Measurements from ENCODE around the gene PAM. TPM values are rescaled to one million over a fixed set of nuclear protein-coding genes. Genes with fewer than 3 reads are reported as not detected.

Gene PAM
- total and polyA plus RNA-seq, 2 of the 8 experiments (the other 6 are each of a cell fraction or from before 2014, with no cell fraction given): 30.4 to 67.8 TPM

DNA sequence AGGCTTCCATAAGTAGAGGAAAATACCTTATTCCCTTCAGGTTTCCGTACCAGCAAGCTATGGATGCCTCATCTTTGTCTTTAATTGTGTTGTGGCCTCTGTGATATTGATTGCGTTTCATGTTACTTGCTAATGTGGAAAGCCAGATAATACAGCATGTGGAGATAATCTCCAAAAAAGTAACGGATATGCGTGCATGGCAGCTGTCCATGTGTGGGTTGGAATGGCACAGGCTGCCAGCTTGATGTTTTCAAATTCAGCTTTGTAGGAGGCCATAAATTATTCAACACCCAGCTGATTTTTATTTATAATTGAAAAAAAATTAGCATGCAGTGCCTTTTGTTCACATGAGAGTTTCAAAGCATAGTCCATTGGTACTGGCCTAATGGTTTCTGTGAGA is 219.9 kb downstream of the PAM start:
- Histone ChIP-seq H4K20me1 (replicated peaks in 1 of 2; ENCODE audit: control insufficient read depth in 1 of 2, insufficient read depth in 2 of 2, low read length in 2 of 2) (no peaks in the 10 kb centered on the region), H4K5ac (ENCODE audit: insufficient read length, low read depth, low read length) (no peak overlapping the region)

More for the DNA sequence above, 219.9 kb downstream of the PAM start:
- no peak overlapping the region for H2BK5ac ChIP-seq (ENCODE audit: low read depth, low read length)
- no peaks in the 10 kb centered on the region for H3K23me2 ChIP-seq (ENCODE audit: low read depth, low read length)
- no peak overlapping the region for H3K4me3 ChIP-seq (ENCODE audit: extremely low read depth in 1 of 4, insufficient read depth in 2 of 4, low read depth in 3 of 4, low read length in 4 of 4)
- no peaks in the 10 kb centered on the region for H3K79me1 ChIP-seq (ENCODE audit: low read depth, low read length)
- no peak overlapping the region for H3K9ac ChIP-seq (replicated peaks in 1 of 4; ENCODE audit: extremely low read depth in 1 of 4, low read depth in 3 of 4, low read length in 3 of 4)
- WGBS, 2 experiments (ENCODE audit: extremely low coverage in 1 of 2, insufficient coverage in 1 of 2, insufficient read length in 1 of 2, insufficient replicate concordance in 2 of 2, low coverage in 1 of 2, low lambda C conversion rate in 2 of 2, missing lambda C conversion rate in 1 of 2): 97% methylated on average over 4 of the region's 4 CpGs; no CpG with 5 or more reads in 1 of the 2 experiments
- no peak overlapping the region for H2AK5ac ChIP-seq (ENCODE audit: low read depth, low read length)
- ChIA-PET POLR2A (ENCODE audit: partially characterized antibody) (no interaction called here), CTCF (ENCODE audit: partially characterized antibody) (interaction anchor here (0.9 to 3.0 kb wide), 2 partner anchors 21 to 164 kb away, joined by 3 to 13 read pairs; no protein-coding TSS in a partner anchor)
- H4K91ac ChIP-seq (replicated peaks; ENCODE audit: insufficient read length, low read length): no peak overlapping the region
- H3K27me3 ChIP-seq (replicated peaks in 1 of 4; ENCODE audit: control insufficient read depth in 3 of 4, extremely low read depth in 1 of 4, insufficient read depth in 3 of 4, low read length in 3 of 4): no peaks in the 10 kb centered on the region
- H2BK15ac ChIP-seq (ENCODE audit: low read length): no peak overlapping the region
- H3K36me3 ChIP-seq (ENCODE audit: control insufficient read depth in 2 of 4, insufficient read depth in 4 of 4, low read length in 3 of 4): no peaks in the 10 kb centered on the region
- H3K9me3 ChIP-seq (ENCODE audit: insufficient read depth in 2 of 2, low read depth in 1 of 2, low read length in 1 of 2): no peaks in the 10 kb centered on the region
- H2AFZ ChIP-seq (ENCODE audit: low read length): no peak overlapping the region
- no peak overlapping the region for H3K14ac ChIP-seq (ENCODE audit: insufficient read length)
- H3K27ac ChIP-seq (ENCODE audit: low read depth, low read length): no peak overlapping the region
- no peaks in the 10 kb centered on the region for H3K4me1 ChIP-seq (replicated peaks in 1 of 4; ENCODE audit: control insufficient read depth in 3 of 4, insufficient read depth in 4 of 4, low read length in 3 of 4)
- no peak overlapping the region for H3K4me2 ChIP-seq (ENCODE audit: insufficient read depth in 1 of 2, low read depth in 2 of 2, low read length in 2 of 2)
- no peak overlapping the region for H4K8ac ChIP-seq (ENCODE audit: extremely low read depth, insufficient read depth, low read length)
- H3K56ac ChIP-seq (replicated peaks; ENCODE audit: insufficient read length, low read depth, low read length): no peak overlapping the region
- no peak overlapping the region for H3K23ac ChIP-seq (ENCODE audit: insufficient read length)
- no peak for DNase-seq (ENCODE audit: low read depth in 1 of 2, low spot score in 2 of 2)
- H3K18ac ChIP-seq (ENCODE audit: extremely low read depth, low read length): no peak overlapping the region
- H3K4ac ChIP-seq (replicated peaks; ENCODE audit: insufficient read length, low read depth, low read length): no peak overlapping the region
- no peak for FAIRE-seq
- H2BK20ac ChIP-seq (ENCODE audit: low read length): no peak overlapping the region
- H3K79me2 ChIP-seq (ENCODE audit: control insufficient read depth in 1 of 2, insufficient read depth in 2 of 2, low read length in 2 of 2): no peaks in the 10 kb centered on the region
- no peak overlapping the region for H2BK12ac ChIP-seq (ENCODE audit: low read depth, low read length)
- TF ChIP-seq RNF2 (IDR thresholded peaks at IDR 0.05; ENCODE audit: borderline replicate concordance, low read depth, low read length, missing control alignments, poor library complexity, severe bottlenecking) (no peak), SIRT6 (IDR thresholded peaks at IDR 0.05; ENCODE audit: low read length) (no peak), ASH2L (IDR thresholded peaks at IDR 0.05; ENCODE audit: low read length) (no peak), RFX5 (IDR thresholded peaks at IDR 0.05; ENCODE audit: borderline replicate concordance, low read depth, low read length) (no peak), TEAD4 (IDR thresholded peaks at IDR 0.05; ENCODE audit: low read depth, low read length) (no peak), BRCA1 (IDR thresholded peaks at IDR 0.05; ENCODE audit: low read depth, low read length) (no peak), SP4 (IDR thresholded peaks at IDR 0.05; ENCODE audit: low read length) (no peak), EP300 (IDR thresholded peaks at IDR 0.05; ENCODE audit: borderline replicate concordance in 1 of 2, low read depth in 2 of 2, low read length in 2 of 2) (no peak), SUZ12 (IDR thresholded peaks at IDR 0.05; ENCODE audit: low read length) (no peak)
- TF ChIP-seq, protein P1, sequence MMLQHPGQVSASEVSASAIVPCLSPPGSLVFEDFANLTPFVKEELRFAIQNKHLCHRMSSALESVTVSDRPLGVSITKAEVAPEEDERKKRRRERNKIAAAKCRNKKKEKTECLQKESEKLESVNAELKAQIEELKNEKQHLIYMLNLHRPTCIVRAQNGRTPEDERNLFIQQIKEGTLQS (IDR thresholded peaks at IDR 0.05; ENCODE audit: insufficient read depth, low read depth, low read length): no peak
- H2BK120ac ChIP-seq (replicated peaks; ENCODE audit: low read depth, low read length): no peak overlapping the region

Data from H1 (cell line).